ENCODE measurements around the gene PLSCR4. TPM values are rescaled to one million over a fixed set of nuclear protein-coding genes. Genes with fewer than 3 reads are reported as not detected.
"Not testable (repeated sequence)": the region's sequence is repeated elsewhere in the genome, so short reads cannot be mapped to it uniquely, and the experiment has no call there.

The PLSCR4 gene
- total RNA-seq, 1 experiment from 2014 or later, result 3.5 TPM

GRCh38 chr3:146226881-146227280, 24.0 kb downstream of the PLSCR4 start:
- no peak overlapping the region for H3K27ac ChIP-seq (ENCODE audit: low read length)
- in situ Hi-C loops (cut with HindIII; ENCODE audit: low pct_unique_long_range_greater_than_20kb, low sequenced_read_pairs) (no loop called here), intact Hi-C loops (cut with micrococcal nuclease; ENCODE audit: unreplicated experiment) (no loop called here)
- no peaks in the 10 kb centered on the region for H3K36me3 ChIP-seq (ENCODE audit: control insufficient read depth, insufficient read depth, low read length)
- peaks cover 4% of the 10 kb centered on the region; the same call in 1 of the 2 replicates for H3K4me1 ChIP-seq (ENCODE audit: control insufficient read depth, insufficient read depth, low read length)
- POLR2A ChIA-PET, result no interaction called here
- H3K4me3 ChIP-seq (ENCODE audit: low read depth in 2 of 2, low read length in 2 of 2), result no peak overlapping the region
- no peak for DNase-seq (ENCODE audit: low read depth, low spot score)
- CTCF ChIA-PET, result no interaction called here
- no peak for ATAC-seq
- H3K27me3 ChIP-seq (ENCODE audit: control insufficient read depth, insufficient read depth, low read length), result no peaks in the 10 kb centered on the region
- TF ChIP-seq POLR2AphosphoS5 (IDR thresholded peaks at IDR 0.05; ENCODE audit: low read depth, low read length) (no peak), TCF7L2 (IDR thresholded peaks at IDR 0.05; ENCODE audit: low read depth, low read length) (no peak), SIN3A (IDR thresholded peaks at IDR 0.05; ENCODE audit: borderline replicate concordance, insufficient read depth, low read depth, low read length) (no peak)
- TF ChIP-seq, protein P1, sequence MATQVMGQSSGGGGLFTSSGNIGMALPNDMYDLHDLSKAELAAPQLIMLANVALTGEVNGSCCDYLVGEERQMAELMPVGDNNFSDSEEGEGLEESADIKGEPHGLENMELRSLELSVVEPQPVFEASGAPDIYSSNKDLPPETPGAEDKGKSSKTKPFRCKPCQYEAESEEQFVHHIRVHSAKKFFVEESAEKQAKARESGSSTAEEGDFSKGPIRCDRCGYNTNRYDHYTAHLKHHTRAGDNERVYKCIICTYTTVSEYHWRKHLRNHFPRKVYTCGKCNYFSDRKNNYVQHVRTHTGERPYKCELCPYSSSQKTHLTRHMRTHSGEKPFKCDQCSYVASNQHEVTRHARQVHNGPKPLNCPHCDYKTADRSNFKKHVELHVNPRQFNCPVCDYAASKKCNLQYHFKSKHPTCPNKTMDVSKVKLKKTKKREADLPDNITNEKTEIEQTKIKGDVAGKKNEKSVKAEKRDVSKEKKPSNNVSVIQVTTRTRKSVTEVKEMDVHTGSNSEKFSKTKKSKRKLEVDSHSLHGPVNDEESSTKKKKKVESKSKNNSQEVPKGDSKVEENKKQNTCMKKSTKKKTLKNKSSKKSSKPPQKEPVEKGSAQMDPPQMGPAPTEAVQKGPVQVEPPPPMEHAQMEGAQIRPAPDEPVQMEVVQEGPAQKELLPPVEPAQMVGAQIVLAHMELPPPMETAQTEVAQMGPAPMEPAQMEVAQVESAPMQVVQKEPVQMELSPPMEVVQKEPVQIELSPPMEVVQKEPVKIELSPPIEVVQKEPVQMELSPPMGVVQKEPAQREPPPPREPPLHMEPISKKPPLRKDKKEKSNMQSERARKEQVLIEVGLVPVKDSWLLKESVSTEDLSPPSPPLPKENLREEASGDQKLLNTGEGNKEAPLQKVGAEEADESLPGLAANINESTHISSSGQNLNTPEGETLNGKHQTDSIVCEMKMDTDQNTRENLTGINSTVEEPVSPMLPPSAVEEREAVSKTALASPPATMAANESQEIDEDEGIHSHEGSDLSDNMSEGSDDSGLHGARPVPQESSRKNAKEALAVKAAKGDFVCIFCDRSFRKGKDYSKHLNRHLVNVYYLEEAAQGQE (IDR thresholded peaks at IDR 0.05; ENCODE audit: insufficient read depth in 1 of 2, low read depth in 2 of 2, low read length in 1 of 2), result no peak
- TF ChIP-seq, protein P2, sequence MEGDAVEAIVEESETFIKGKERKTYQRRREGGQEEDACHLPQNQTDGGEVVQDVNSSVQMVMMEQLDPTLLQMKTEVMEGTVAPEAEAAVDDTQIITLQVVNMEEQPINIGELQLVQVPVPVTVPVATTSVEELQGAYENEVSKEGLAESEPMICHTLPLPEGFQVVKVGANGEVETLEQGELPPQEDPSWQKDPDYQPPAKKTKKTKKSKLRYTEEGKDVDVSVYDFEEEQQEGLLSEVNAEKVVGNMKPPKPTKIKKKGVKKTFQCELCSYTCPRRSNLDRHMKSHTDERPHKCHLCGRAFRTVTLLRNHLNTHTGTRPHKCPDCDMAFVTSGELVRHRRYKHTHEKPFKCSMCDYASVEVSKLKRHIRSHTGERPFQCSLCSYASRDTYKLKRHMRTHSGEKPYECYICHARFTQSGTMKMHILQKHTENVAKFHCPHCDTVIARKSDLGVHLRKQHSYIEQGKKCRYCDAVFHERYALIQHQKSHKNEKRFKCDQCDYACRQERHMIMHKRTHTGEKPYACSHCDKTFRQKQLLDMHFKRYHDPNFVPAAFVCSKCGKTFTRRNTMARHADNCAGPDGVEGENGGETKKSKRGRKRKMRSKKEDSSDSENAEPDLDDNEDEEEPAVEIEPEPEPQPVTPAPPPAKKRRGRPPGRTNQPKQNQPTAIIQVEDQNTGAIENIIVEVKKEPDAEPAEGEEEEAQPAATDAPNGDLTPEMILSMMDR (IDR thresholded peaks at IDR 0.05), result no peak
- no TSS peak for BruUV-seq (replicated peaks)
- no peaks in the 10 kb centered on the region for H3K9me3 ChIP-seq (ENCODE audit: control insufficient read depth, insufficient read depth, low read depth, low read length)

DNA sequence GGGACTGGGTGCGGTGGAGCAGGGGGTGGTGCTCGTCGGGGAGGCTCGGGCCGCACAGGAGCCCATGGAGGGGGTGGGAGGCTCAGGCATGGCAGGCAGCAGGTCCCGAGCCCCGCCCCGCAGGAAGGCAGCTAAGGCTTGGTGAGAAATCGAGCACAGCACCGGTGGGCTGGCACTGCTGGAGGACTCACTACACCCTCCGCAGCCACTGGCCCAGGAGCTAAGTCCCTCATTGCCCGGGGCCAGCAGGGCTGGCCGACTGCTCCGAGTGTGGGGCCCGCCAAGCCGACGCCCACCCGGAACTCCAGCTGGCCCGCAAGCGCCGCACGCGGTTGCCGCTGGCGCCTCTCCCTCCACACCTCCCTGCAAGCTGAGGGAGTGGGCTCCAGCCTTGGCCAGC, 25.4 kb downstream of the PLSCR4 start:
- H3K27ac ChIP-seq (ENCODE audit: low read length); H3K4me1 ChIP-seq (ENCODE audit: control insufficient read depth, insufficient read depth, low read length); H3K36me3 ChIP-seq (ENCODE audit: control insufficient read depth, insufficient read depth, low read length); H3K4me3 ChIP-seq (ENCODE audit: low read depth in 2 of 2, low read length in 2 of 2); CTCF ChIA-PET; POLR2A ChIA-PET; BruUV-seq (replicated peaks); H3K27me3 ChIP-seq (ENCODE audit: control insufficient read depth, insufficient read depth, low read length); H3K9me3 ChIP-seq (ENCODE audit: control insufficient read depth, insufficient read depth, low read depth, low read length); DNase-seq (ENCODE audit: low read depth, low spot score); in situ Hi-C loops (cut with HindIII; ENCODE audit: low pct_unique_long_range_greater_than_20kb, low sequenced_read_pairs); ATAC-seq; intact Hi-C loops (cut with micrococcal nuclease; ENCODE audit: unreplicated experiment): not testable (repeated sequence)

GRCh38 chr3:146223401-146224373, 27.2 kb downstream of the PLSCR4 start:
- TF ChIP-seq TCF7L2 (IDR thresholded peaks at IDR 0.05; ENCODE audit: low read depth, low read length) (no peak), SIN3A (IDR thresholded peaks at IDR 0.05; ENCODE audit: borderline replicate concordance, insufficient read depth, low read depth, low read length) (no peak), POLR2AphosphoS5 (IDR thresholded peaks at IDR 0.05; ENCODE audit: low read depth, low read length) (no peak)
- TF ChIP-seq, protein P2 (IDR thresholded peaks at IDR 0.05), result no peak
- TF ChIP-seq, protein P1 (IDR thresholded peaks at IDR 0.05; ENCODE audit: insufficient read depth in 1 of 2, low read depth in 2 of 2, low read length in 1 of 2), result no peak
- ATAC-seq (no peak), DNase-seq (ENCODE audit: low read depth, low spot score) (no peak)
- no peaks in the 10 kb centered on the region for H3K9me3 ChIP-seq (ENCODE audit: control insufficient read depth, insufficient read depth, low read depth, low read length)
- H3K27ac ChIP-seq (ENCODE audit: low read length), result no peak overlapping the region; the same call in 1 of the 2 replicates
- H3K27me3 ChIP-seq (ENCODE audit: control insufficient read depth, insufficient read depth, low read length), result no peaks in the 10 kb centered on the region
- no TSS peak for BruUV-seq (replicated peaks)
- no peak overlapping the region for H3K4me3 ChIP-seq (ENCODE audit: low read depth in 2 of 2, low read length in 2 of 2)
- intact Hi-C loops (cut with micrococcal nuclease; ENCODE audit: unreplicated experiment), result no loop called here
- no peaks in the 10 kb centered on the region for H3K36me3 ChIP-seq (ENCODE audit: control insufficient read depth, insufficient read depth, low read length)
- CTCF ChIA-PET, result interaction anchor here (0.7 to 1.4 kb wide), 2 partner anchors 103 to 354 kb away, joined by 3 read pairs; no protein-coding TSS in a partner anchor
- H3K4me1 ChIP-seq (ENCODE audit: control insufficient read depth, insufficient read depth, low read length), result peaks cover 8% of the 10 kb centered on the region; the same call in 1 of the 2 replicates
- POLR2A ChIA-PET, result no interaction called here
- in situ Hi-C loops (cut with HindIII; ENCODE audit: low pct_unique_long_range_greater_than_20kb, low sequenced_read_pairs), result no loop called here
